Measurements from ENCODE around the gene RSF1. TPM values are rescaled to one million over a fixed set of nuclear protein-coding genes. Genes with fewer than 3 reads are reported as not detected.

The RSF1 gene
- total RNA-seq, 1 experiment from 2014 or later, result 43.1 TPM

GRCh38 chr11:77749232-77749631, 71.3 kb downstream of the RSF1 start (continued):
- TF ChIP-seq CTCF (IDR thresholded peaks at IDR 0.05 in 2 of 3, conservative IDR thresholded peaks at IDR 0.05 in 1 of 3; ENCODE audit: borderline replicate concordance in 1 of 3, insufficient read depth in 1 of 3, low read depth in 2 of 3, low read length in 2 of 3) (no peak), CEBPB (IDR thresholded peaks at IDR 0.05; ENCODE audit: low read depth) (no peak), SIN3A (IDR thresholded peaks at IDR 0.05; ENCODE audit: low read depth) (no peak), ZFX (IDR thresholded peaks at IDR 0.05) (no peak)

GRCh38 chr11:77748266-77748665, 72.3 kb downstream of the RSF1 start:
- ChIA-PET POLR2A (no interaction called here), RAD21 (ENCODE audit: low non-redundant PET in 1 of 2, low total read pairs in 2 of 2, uncharacterized antibody in 2 of 2, unreplicated experiment in 2 of 2) (no interaction called here), CTCF (no interaction called here)
- H2AFZ ChIP-seq (ENCODE audit: low read depth, low read length, poor library complexity, severe bottlenecking), result no peak overlapping the region
- intact Hi-C loops (cut with micrococcal nuclease), result no loop called here
- H3K27me3 ChIP-seq (ENCODE audit: insufficient read depth, low read length), result no peaks in the 10 kb centered on the region
- H3K4me3 ChIP-seq (replicated peaks in 1 of 2; ENCODE audit: low read depth in 1 of 2, low read length in 2 of 2), result no peak overlapping the region
- no peaks in the 10 kb centered on the region for H3K9me2 ChIP-seq (ENCODE audit: insufficient read depth)
- H3K27ac ChIP-seq (ENCODE audit: low read depth, low read length), result no peak overlapping the region
- H3K4me1 ChIP-seq (ENCODE audit: control insufficient read depth in 1 of 2, insufficient read depth in 2 of 2, low read length in 2 of 2), result no peaks in the 10 kb centered on the region
- ATAC-seq (no peak), DNase-seq (ENCODE audit: low read depth, low spot score) (no peak)
- peaks cover 22% of the 10 kb centered on the region for H3K79me2 ChIP-seq (ENCODE audit: insufficient read depth, low read length)
- H3K9me3 ChIP-seq (ENCODE audit: control insufficient read depth in 1 of 2, insufficient read depth in 1 of 2, low read depth in 1 of 2, low read length in 2 of 2), result no peaks in the 10 kb centered on the region
- no TSS peak for BruUV-seq (replicated peaks)
- no peaks in the 10 kb centered on the region for H4K20me1 ChIP-seq (ENCODE audit: insufficient read depth)
- H3K36me3 ChIP-seq (ENCODE audit: control insufficient read depth in 1 of 2, insufficient read depth in 2 of 2, low read length in 2 of 2), result no peaks in the 10 kb centered on the region
- H3K9ac ChIP-seq (ENCODE audit: low read length), result no peak overlapping the region
- TF ChIP-seq CEBPB (IDR thresholded peaks at IDR 0.05; ENCODE audit: low read depth) (no peak), ELF1 (IDR thresholded peaks at IDR 0.05; ENCODE audit: borderline replicate concordance, low read depth) (no peak), EGR1 (IDR thresholded peaks at IDR 0.05; ENCODE audit: low read depth) (no peak), FOSL1 (IDR thresholded peaks at IDR 0.05; ENCODE audit: low read depth) (no peak), CBX3 (IDR thresholded peaks at IDR 0.05; ENCODE audit: low read depth) (no peak), JUND (IDR thresholded peaks at IDR 0.05) (no peak), EZH2phosphoT487 (IDR thresholded peaks at IDR 0.05; ENCODE audit: borderline replicate concordance) (no peak), MAX (IDR thresholded peaks at IDR 0.05) (no peak), ATF3 (IDR thresholded peaks at IDR 0.05) (no peak), POLR2A (IDR thresholded peaks at IDR 0.05; ENCODE audit: borderline replicate concordance, extremely low read depth, insufficient read depth, insufficient read length) (no peak), SP1 (IDR thresholded peaks at IDR 0.05; ENCODE audit: low read depth) (no peak), REST (IDR thresholded peaks at IDR 0.05; ENCODE audit: low read depth) (no peak), SIN3A (IDR thresholded peaks at IDR 0.05; ENCODE audit: low read depth) (no peak), ZNF274 (IDR thresholded peaks at IDR 0.05; ENCODE audit: low read depth, low read length) (no peak), EZH2 (IDR thresholded peaks at IDR 0.05) (no peak), POLR2AphosphoS5 (IDR thresholded peaks at IDR 0.05; ENCODE audit: low read depth, low read length) (no peak), YY1 (IDR thresholded peaks at IDR 0.05; ENCODE audit: extremely low read depth, insufficient replicate concordance, low read depth, low read length) (no peak)
- no peak overlapping the region for H3K4me2 ChIP-seq (ENCODE audit: low read length)

Measured in HCT116 (cell line).